ENCODE results near the gene GMNN.
"Not testable (repeated sequence)": the region's sequence is repeated elsewhere in the genome, so short reads cannot be mapped to it uniquely, and the experiment has no call there.

The GMNN gene

GRCh38 chr6:24774696-24775519 lies at the start of gene GMNN:
Gene GMNN, plus strand, starts transcription at chr6:24774937. Its CDS starts 2,310 bp downstream, at chr6:24777247.
- Histone ChIP-seq H3K4me3 (ENCODE audit: low read length) (peak within 1 kb of the TSS; percentile 93), H3K9me3 (ENCODE audit: low read length) (no peaks in the 10 kb centered on the region)

DNA sequence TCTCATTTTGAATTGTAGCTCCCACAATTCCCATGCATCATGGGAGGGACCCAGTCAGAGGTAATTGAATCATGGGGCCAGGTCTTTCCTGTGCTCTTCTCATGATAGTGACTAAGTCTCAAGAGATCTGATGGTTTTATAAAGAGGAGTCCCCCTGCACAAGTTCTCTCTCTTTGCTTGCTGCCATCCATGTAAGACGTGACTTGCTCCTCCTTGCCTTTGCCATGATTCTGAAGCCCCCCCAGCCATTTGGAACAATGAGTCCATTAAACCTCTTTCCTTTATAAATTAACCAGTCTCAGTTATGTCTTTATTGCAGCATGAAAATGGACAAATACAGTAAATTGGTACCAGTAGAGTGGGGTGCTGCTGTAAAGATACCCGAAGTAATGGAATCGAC lies 44.1 kb upstream of the GMNN start:
- not testable (repeated sequence) for H3K4me3 ChIP-seq (ENCODE audit: low read length); H3K4me1 ChIP-seq (ENCODE audit: insufficient read depth, low read length); H3K36me3 ChIP-seq (ENCODE audit: insufficient read depth, low read length); H3K9me3 ChIP-seq (ENCODE audit: low read length); H2AFZ ChIP-seq (ENCODE audit: low read depth, low read length); H3K27me3 ChIP-seq (ENCODE audit: insufficient read depth, low read length)

More at GRCh38 chr6:24774696-24775519, at the start of gene GMNN:
- Histone ChIP-seq H3K4me1 (ENCODE audit: insufficient read depth, low read length) (peaks cover 16% of the 10 kb centered on the region), H3K36me3 (ENCODE audit: insufficient read depth, low read length) (peaks cover 12% of the 10 kb centered on the region), H2AFZ (ENCODE audit: low read depth, low read length) (peak within 1 kb of the TSS; percentile 78), H3K27me3 (ENCODE audit: insufficient read depth, low read length) (no peaks in the 10 kb centered on the region)

DNA sequence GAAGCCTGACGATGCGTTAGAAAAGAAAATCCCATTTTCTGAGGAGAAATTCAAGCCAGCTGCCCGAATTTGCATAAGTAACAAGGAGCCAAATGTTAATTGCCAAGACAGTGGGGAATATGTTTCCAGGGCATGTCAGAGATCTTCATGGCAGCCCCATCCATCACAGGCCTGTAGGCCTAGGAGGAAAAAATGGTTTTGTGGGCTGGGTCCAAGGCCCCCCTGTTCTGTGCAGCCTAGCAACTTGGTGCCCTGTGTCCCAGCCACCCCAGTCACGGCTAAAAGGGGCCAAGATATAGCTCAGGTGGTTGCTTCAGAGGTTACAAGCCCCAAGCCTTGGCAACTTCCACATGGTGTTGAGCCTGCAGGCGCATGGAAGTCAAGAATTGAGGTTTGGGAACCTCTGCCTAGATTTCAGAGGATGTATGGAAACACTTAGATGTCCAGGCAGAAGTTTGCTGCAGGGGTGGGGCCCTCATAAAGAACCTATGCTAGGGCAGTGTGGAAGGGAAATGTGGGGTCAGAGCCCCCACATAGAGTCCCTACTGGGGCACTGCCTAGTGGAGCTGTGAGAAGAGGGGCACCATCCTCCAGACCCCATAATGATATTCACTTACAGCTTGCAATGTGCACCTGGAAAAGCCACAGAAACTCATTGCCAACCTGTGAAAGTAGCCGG lies 43.1 kb upstream of the GMNN start:
- not testable (repeated sequence) for H3K9me3 ChIP-seq (ENCODE audit: low read length); H2AFZ ChIP-seq (ENCODE audit: low read depth, low read length); H3K4me1 ChIP-seq (ENCODE audit: insufficient read depth, low read length); H3K36me3 ChIP-seq (ENCODE audit: insufficient read depth, low read length); H3K27me3 ChIP-seq (ENCODE audit: insufficient read depth, low read length); H3K4me3 ChIP-seq (ENCODE audit: low read length)

GRCh38 chr6:24734166-24734565 lies 40.6 kb upstream of the GMNN start:
- Histone ChIP-seq H3K36me3 (ENCODE audit: insufficient read depth, low read length) (no peaks in the 10 kb centered on the region), H3K4me1 (ENCODE audit: insufficient read depth, low read length) (no peaks in the 10 kb centered on the region), H3K9me3 (ENCODE audit: low read length) (peaks cover 7% of the 10 kb centered on the region), H3K4me3 (ENCODE audit: low read length) (no peak overlapping the region), H2AFZ (ENCODE audit: low read depth, low read length) (no peak overlapping the region), H3K27me3 (ENCODE audit: insufficient read depth, low read length) (peaks cover 3% of the 10 kb centered on the region)

GRCh38 chr6:24734710-24735109 lies 40.0 kb upstream of the GMNN start:
- H3K36me3 ChIP-seq (ENCODE audit: insufficient read depth, low read length); H3K27me3 ChIP-seq (ENCODE audit: insufficient read depth, low read length); H2AFZ ChIP-seq (ENCODE audit: low read depth, low read length); H3K9me3 ChIP-seq (ENCODE audit: low read length); H3K4me1 ChIP-seq (ENCODE audit: insufficient read depth, low read length); H3K4me3 ChIP-seq (ENCODE audit: low read length): not testable (repeated sequence)

DNA sequence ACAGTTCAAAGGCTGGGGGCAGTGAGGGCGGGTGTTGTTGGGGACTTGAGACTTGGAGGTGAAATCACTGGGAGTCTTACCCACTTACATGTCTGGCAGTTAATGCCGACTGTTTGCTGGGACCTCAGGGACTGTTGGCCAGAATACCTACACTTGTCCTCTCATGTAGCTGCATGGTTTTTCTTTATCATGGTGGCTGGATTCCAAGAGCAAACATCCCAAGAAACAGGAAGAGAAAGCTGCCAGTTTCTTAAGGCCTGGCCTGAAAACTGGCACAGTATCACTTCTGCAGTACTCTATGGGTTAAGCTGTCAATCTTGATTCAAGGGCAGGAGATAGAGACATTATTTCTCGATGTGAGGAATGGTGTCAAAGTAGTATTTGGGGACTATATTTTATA lies 36.0 kb upstream of the GMNN start:
- Histone ChIP-seq H3K36me3 (ENCODE audit: insufficient read depth, low read length) (no peaks in the 10 kb centered on the region), H3K4me3 (ENCODE audit: low read length) (no peak overlapping the region), H3K9me3 (ENCODE audit: low read length) (no peaks in the 10 kb centered on the region), H3K4me1 (ENCODE audit: insufficient read depth, low read length) (no peaks in the 10 kb centered on the region), H3K27me3 (ENCODE audit: insufficient read depth, low read length) (peaks cover 3% of the 10 kb centered on the region), H2AFZ (ENCODE audit: low read depth, low read length) (no peak overlapping the region)

DNA sequence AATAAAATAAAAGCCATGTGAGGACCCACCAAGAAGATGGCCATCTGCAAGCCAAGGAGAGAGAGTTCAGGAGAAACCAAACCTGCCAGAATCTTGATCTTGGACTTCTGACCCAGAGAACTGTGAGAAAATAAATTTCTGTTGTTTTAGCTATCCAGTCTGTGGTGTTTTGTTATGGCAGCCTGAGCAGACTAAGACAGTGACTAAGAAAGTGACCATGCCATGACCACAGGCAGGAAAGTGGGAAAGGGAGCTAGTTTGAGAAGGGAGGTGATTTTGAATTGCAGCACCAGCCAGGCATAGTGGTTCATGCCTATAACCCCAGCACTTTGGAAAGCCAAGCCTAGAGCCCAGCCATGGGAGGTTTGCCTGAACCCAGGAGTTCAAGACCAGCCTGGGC lies 33.9 kb upstream of the GMNN start:
- H3K27me3 ChIP-seq (ENCODE audit: insufficient read depth, low read length) = no peaks in the 10 kb centered on the region
- no peak overlapping the region for H3K4me3 ChIP-seq (ENCODE audit: low read length)
- H2AFZ ChIP-seq (ENCODE audit: low read depth, low read length) = no peak overlapping the region
- H3K4me1 ChIP-seq (ENCODE audit: insufficient read depth, low read length) = no peaks in the 10 kb centered on the region
- no peaks in the 10 kb centered on the region for H3K9me3 ChIP-seq (ENCODE audit: low read length)
- H3K36me3 ChIP-seq (ENCODE audit: insufficient read depth, low read length) = no peaks in the 10 kb centered on the region

GRCh38 chr6:24742216-24742738 lies 32.5 kb upstream of the GMNN start:
- Histone ChIP-seq H3K27me3 (ENCODE audit: insufficient read depth, low read length) (no peaks in the 10 kb centered on the region), H3K4me3 (ENCODE audit: low read length) (no peak overlapping the region), H3K4me1 (ENCODE audit: insufficient read depth, low read length) (no peaks in the 10 kb centered on the region), H3K9me3 (ENCODE audit: low read length) (no peaks in the 10 kb centered on the region), H3K36me3 (ENCODE audit: insufficient read depth, low read length) (no peaks in the 10 kb centered on the region), H2AFZ (ENCODE audit: low read depth, low read length) (no peak overlapping the region)

DNA sequence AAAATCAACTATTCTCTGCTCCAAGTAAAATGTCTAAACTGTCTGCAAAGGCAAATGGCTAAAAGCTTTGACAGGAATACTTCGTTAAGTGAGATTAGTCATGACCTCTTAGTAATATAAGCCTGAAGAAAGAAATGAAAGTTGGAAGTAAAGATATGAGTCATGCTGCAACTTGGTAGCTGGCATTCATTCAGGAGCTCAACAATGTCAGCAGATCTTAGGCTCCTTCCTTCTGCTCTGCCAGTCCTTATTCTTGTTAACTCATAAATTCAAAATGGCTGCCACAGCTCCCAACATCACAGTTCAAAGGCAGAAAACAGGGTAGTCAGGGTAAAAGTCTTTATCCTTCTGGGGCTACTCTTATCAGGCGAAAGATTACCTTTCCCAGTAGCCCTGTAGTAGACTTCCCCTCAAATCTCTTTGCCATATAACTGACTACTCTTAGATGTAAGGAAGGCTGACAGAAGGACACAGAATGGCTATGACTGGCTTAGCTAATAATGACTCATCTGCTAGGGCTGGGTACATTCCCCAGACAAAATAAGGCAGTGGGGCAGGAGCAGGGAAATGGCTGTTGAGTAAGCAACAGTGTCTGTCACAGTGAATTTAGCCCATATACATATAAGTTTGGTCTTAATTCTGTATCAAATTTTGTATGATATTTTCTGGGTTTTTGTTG lies 31.3 kb upstream of the GMNN start:
- no peaks in the 10 kb centered on the region for H3K27me3 ChIP-seq (ENCODE audit: insufficient read depth, low read length)
- H3K4me3 ChIP-seq (ENCODE audit: low read length) = no peak overlapping the region
- no peaks in the 10 kb centered on the region for H3K4me1 ChIP-seq (ENCODE audit: insufficient read depth, low read length)
- H3K36me3 ChIP-seq (ENCODE audit: insufficient read depth, low read length) = no peaks in the 10 kb centered on the region
- H3K9me3 ChIP-seq (ENCODE audit: low read length) = no peaks in the 10 kb centered on the region
- H2AFZ ChIP-seq (ENCODE audit: low read depth, low read length) = peak overlapping the region; percentile 56

DNA sequence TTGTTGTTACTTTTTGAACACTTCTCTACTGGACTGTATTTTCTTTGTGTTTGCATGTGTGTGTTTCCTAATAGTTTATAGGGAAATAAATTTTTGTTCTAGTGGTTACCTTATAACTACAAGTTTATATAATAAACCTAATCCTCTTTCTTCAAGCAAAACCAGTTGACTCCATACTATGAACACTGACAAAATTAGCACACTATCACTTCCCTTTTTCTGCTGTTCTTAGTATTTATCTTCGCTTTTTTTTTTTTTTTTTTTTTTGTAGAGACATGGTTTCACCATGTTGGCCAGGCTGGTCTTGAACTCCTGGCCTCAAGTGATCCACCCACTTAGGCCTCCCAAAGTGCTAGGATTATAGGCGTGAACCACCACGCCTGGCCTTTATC lies 30.8 kb upstream of the GMNN start:
- no peak overlapping the region for H3K4me3 ChIP-seq (ENCODE audit: low read length)
- no peak overlapping the region for H2AFZ ChIP-seq (ENCODE audit: low read depth, low read length)
- no peaks in the 10 kb centered on the region for H3K4me1 ChIP-seq (ENCODE audit: insufficient read depth, low read length)
- no peaks in the 10 kb centered on the region for H3K27me3 ChIP-seq (ENCODE audit: insufficient read depth, low read length)
- H3K9me3 ChIP-seq (ENCODE audit: low read length) = no peaks in the 10 kb centered on the region
- no peaks in the 10 kb centered on the region for H3K36me3 ChIP-seq (ENCODE audit: insufficient read depth, low read length)

DNA sequence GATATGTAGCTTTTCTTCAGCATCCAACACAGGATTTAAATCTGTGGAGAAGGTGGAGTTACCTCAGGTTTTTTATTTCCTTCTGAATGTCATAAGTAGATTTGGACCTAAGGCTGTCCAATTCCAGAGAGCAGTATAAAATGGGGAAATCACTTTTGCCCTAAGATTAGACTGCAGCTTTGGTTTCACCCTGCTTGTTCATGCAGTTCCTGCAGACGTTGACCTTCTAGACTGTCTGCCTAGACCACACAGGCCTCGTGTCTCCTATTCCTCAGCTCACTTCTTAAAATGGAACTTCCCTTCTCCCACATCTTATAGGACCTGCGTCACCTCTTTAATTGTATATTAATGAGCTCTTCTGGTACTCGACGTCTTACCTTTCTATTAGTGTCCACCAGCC lies 29.8 kb upstream of the GMNN start:
- Histone ChIP-seq H3K4me1 (ENCODE audit: insufficient read depth, low read length) (no peaks in the 10 kb centered on the region), H3K9me3 (ENCODE audit: low read length) (no peaks in the 10 kb centered on the region)

DNA sequence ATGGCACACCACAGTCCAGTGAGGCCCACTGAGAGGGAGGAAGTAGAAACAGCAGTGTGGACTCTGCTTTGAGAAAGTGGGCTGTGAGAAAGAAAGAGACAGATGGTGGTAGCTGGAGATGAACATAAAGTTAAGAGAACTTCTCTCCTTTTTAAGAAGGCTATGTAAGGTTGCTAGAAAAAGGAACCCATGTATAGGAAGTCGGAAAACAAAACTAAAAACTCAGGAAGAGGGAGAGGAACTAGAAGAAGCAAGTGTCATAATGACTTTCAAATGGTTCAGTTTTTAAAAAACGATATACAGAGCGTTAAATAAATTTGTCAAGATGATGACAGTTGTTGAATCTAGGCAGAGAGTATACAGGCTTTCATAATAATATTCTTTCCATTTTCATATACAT lies 25.4 kb upstream of the GMNN start:
- Histone ChIP-seq H3K36me3 (ENCODE audit: insufficient read depth, low read length) (no peaks in the 10 kb centered on the region), H3K27me3 (ENCODE audit: insufficient read depth, low read length) (no peaks in the 10 kb centered on the region), H2AFZ (ENCODE audit: low read depth, low read length) (no peak overlapping the region), H3K4me1 (ENCODE audit: insufficient read depth, low read length) (no peaks in the 10 kb centered on the region), H3K9me3 (ENCODE audit: low read length) (no peaks in the 10 kb centered on the region), H3K4me3 (ENCODE audit: low read length) (no peak overlapping the region)

More for the DNA sequence above, 29.8 kb upstream of the GMNN start:
- Histone ChIP-seq H2AFZ (ENCODE audit: low read depth, low read length) (no peak overlapping the region), H3K27me3 (ENCODE audit: insufficient read depth, low read length) (no peaks in the 10 kb centered on the region), H3K36me3 (ENCODE audit: insufficient read depth, low read length) (no peaks in the 10 kb centered on the region), H3K4me3 (ENCODE audit: low read length) (no peak overlapping the region)

DNA sequence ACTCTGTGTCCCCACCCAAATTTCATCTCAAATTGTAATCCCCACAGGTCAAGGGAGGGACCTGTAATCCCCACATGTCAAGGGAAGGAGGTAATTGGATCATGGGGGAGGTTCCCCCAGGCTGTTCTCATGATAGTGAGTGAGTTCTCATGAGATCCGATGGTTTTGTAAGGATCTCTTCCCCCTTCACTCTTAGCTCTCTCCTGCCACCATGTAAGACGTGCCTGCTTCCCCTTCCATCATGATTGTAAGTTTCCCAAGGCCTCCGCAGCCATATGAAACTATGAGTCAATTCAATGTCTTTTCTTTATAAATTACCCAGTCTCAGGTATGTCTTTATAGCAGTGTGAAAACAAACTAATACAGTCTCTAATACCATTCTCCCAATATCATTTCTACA lies 23.9 kb upstream of the GMNN start:
- H3K9me3 ChIP-seq (ENCODE audit: low read length); H3K4me3 ChIP-seq (ENCODE audit: low read length); H3K27me3 ChIP-seq (ENCODE audit: insufficient read depth, low read length); H3K4me1 ChIP-seq (ENCODE audit: insufficient read depth, low read length); H2AFZ ChIP-seq (ENCODE audit: low read depth, low read length); H3K36me3 ChIP-seq (ENCODE audit: insufficient read depth, low read length): not testable (repeated sequence)

Measured in neuron (in vitro differentiated cells).